Stimulated activated CD4-positive, alpha-beta T cell treated with anti-CD3 and anti-CD28 coated beads, Interleukin-2, amount 100 ng/mL, for 48 hours (primary cell): Measurements from ENCODE around the gene FOXF1.

Experiments
- DNase-seq, 2 donors: peaks; one replicate each; pipeline ENCODE4 v3.0.0-alpha.2; 2020

Gene FOXF1

GRCh38 chr16:86534779-86535615 is 24.7 kb downstream of the FOXF1 start:
- no peak for DNase-seq

- no peak for DNase-seq
Observed at GRCh38 chr16:86536621-86537020, 26.3 kb downstream of the FOXF1 start.

GRCh38 chr16:86537486-86537885 is 27.2 kb downstream of the FOXF1 start:
- DNase-seq: no peak

DNA sequence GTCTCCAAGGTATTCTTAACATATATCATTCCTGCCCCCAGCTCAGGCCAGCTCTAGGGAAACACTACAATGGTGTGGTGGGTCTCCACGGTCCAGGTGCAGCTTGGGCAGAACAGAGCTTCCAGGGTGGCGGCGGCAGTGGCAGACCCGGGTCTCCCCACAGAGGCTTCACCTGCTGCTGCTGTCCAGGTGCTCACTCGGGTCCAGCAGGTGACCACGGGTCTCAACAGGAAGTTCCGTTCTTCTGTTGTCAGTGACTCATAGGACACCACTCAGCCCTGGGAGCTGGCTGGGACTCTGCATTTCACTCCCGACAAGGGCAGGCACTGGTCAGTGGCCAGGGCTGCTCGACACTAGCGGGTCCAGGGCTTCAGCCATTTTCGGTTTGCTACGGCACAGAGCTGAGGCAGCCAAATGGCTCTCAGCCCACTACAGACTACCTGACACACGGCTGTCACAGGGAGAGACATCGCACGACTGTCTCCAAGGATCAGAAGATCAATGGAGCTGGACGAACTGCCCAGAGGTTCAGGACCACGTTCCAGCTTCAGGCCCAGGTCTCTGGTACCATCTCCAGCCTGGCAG is 28.0 kb downstream of the FOXF1 start:
- DNase-seq: no peak

- no peak for DNase-seq
Observed at GRCh38 chr16:86540894-86541293, 30.6 kb downstream of the FOXF1 start.

- DNase-seq: no peak
Observed at GRCh38 chr16:86541560-86541959, 31.2 kb downstream of the FOXF1 start.

DNA sequence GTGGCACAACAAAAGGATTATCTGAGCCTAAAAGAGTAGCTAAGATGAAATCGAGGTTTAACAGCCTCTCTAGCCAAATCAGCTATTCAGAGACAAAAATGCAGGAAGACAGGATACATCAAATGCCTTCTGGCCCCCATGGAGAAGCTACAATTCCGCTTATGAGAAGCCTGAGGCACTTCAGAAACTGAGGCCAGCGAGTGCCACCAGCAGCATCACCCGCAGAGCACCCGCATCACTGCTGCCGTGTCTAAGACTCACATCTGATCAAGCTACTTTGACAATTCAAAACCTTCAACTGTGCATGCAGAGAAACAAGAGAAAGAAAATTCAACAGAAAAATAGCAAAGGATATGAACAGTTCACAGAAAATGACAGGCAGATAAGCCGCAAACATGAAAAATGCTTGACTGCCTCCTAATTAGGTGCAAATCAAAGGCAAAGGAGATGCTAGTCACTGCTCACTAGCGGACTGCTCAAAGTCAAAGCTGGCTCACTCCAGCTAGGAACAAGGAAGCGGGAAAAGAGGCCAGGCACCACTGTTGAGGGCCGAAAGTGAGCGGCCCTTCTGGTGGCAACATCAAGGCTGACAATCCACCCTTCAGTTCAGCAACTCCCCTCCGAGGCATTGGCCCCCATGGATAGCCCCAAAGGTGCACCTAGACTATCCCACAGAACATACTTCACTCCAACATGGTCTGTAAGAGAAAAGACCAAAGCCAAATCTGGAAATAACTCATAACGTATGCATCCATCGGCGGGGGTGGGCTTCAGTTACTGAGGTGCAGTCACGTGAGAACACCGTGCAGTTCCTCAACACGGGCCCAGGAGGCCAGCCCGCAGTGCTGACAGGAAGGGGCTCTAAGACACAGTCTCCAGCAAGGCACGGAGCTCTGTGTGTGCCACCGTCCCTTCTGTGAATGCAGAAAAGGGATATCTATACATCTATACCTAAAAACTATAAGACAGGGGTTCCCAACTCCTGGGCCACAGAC is 32.7 kb downstream of the FOXF1 start:
- no peak for DNase-seq

DNA sequence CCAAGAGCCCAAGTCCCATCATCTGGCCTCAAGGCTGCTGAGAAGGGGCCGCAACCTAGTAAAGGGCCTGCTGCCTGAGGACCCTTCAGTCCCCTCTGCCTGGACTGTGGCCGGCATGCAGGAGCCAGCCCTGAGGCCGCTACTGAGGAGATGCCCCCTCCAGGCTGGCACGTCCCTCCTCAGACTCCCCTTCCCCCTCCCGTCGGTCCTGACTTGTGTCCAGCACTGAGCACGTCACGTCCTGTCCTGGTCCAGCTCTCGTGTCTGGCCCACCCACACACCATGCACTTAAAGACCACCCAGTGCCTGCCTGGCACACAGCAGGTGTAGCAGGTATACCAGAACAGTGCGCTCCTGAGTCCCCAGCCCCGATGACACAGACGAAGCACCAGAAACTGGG is 35.2 kb downstream of the FOXF1 start:
- no peak for DNase-seq

GRCh38 chr16:86545954-86546637 is 35.8 kb downstream of the FOXF1 start:
- DNase-seq: no peak

GRCh38 chr16:86546638-86547013 is 36.3 kb downstream of the FOXF1 start:
- DNase-seq: no peak

DNA sequence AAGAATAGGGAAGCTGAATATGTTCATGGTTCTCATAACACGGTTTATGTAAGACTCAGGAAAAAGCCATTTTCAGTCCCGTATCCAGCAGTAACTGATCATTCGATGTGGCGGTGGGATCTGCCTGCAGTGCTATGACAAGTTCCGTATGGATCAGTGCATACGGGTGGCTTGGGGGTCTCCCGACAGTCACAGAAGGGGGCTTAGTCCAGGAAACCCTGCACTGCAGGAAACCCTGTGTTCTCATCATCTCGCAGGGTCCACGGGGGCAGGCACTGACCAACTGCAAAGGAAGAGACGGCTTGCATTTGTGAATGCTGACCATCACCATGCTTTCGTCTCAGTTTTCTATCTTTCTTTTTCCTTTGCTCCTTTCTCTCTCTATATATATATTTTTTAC is 37.0 kb downstream of the FOXF1 start:
- no peak for DNase-seq

- DNase-seq: no peak
Observed at GRCh38 chr16:86549076-86549892, 39.0 kb downstream of the FOXF1 start.

- DNase-seq: no peak
Observed at GRCh38 chr16:86549893-86550190, 39.5 kb downstream of the FOXF1 start.

DNA sequence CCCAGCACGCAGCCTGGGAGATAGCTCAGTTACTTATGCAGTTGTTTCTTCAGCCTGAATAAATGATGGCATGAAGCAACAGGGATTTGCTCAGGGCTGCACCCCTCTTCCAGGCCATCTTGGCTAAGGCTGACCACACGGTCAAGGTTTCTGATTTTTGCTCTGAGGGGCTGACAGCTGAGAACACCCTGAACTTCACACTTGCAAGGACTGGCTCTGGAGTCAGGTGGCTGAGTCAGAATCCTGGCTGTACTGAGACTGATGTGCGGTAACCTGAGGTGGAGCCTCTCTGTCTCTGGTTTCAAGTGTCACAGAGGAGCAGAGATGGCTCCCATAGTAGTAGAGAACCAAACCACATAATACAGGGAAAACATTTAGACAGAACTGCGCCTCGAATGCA is 40.0 kb downstream of the FOXF1 start:
- DNase-seq: no peak

GRCh38 chr16:86553356-86553755 is 43.0 kb downstream of the FOXF1 start:
- no peak for DNase-seq

DNA sequence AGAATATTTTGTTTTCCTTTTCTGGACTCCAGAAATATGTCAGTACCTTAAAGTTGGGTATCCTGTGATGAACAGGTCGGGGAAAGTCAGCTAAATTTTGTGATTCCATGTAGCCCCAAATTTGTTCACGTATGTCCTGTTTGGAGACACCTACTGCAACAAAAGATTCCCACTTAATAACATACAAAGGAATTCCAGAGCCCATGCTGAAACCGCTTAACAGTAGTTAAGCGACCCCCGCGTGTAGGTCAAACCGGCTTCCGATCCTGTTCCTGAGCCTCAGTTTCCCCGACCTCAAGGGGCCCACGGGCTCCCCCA is 44.2 kb downstream of the FOXF1 start:
- DNase-seq: no peak

GRCh38 chr16:86554917-86555703 is 44.8 kb downstream of the FOXF1 start, which contains the start of gene MTHFSD:
Gene MTHFSD (minus strand): TSS chr16:86555235. CDS start chr16:86555184, 51 bp downstream.
- peak; percentile 96 to 97 for DNase-seq

GRCh38 chr16:86555704-86556075 is 45.4 kb downstream of the FOXF1 start:
- DNase-seq: no peak

DNA sequence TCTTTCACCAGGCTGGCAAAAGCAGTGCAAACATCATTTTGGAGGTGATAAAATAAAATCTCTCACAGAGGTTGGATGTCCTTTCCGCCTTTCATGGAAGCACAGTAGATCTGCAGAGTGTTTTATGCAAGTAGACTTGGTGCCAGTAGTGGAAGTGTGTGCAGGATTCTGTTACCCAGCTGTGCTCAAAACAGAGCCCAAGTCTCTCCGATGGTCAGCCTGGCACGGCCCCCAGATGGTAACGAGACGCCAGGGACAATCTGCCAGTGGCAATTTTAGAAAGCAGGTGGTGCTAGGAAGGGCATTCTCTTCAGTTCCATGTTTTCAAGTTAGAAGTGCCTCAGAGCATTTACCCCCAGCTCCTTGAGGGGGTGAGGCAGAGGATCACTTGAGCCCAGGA is 46.2 kb downstream of the FOXF1 start:
- no peak for DNase-seq

- DNase-seq: no peak
Observed at GRCh38 chr16:86557587-86557986, 47.3 kb downstream of the FOXF1 start.
